Measurements from ENCODE around the gene CA10.
A peak's percentile ranks its signal among the peaks of the same experiment; 100 is the strongest.

CA10 gene

DNA sequence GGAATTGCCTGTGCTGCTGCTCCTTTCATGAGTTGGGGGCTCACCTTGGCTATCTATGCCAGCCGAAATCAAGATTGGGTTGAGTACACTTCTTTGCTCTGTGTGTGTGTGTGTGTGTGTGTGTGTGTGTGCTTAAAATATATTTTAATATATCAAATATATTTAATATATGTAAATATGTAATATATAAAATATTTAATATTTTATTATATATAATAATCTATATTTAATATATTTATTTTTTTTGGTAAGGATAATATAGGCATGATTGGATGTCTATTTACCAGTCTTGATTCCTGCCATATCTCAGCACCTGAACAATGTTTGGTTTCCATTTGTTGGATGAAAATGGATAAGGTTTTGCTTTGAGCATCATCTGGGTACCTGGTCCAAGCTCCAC, 399.3 kb downstream of the CA10 start:
- DNase-seq, result no peak

DNA sequence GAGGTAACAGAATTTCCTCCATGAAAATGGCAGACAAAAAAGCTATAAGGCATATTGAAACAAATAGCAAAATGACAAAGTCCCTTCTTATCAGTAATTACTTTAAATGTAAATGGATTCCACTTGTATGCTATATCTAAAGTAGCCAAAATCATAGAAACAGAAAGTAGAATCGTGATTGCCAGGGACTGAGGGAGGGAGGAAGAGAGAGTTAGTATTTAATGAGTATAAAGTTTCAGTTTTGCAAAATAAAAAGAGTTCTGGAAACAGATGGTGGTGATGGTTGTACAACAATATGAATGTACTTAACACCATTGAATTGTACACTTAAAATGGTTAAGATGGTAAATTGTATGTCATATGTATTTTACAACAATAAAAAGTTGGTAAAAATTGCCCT, 407.4 kb downstream of the CA10 start:
- no peak for DNase-seq

DNA sequence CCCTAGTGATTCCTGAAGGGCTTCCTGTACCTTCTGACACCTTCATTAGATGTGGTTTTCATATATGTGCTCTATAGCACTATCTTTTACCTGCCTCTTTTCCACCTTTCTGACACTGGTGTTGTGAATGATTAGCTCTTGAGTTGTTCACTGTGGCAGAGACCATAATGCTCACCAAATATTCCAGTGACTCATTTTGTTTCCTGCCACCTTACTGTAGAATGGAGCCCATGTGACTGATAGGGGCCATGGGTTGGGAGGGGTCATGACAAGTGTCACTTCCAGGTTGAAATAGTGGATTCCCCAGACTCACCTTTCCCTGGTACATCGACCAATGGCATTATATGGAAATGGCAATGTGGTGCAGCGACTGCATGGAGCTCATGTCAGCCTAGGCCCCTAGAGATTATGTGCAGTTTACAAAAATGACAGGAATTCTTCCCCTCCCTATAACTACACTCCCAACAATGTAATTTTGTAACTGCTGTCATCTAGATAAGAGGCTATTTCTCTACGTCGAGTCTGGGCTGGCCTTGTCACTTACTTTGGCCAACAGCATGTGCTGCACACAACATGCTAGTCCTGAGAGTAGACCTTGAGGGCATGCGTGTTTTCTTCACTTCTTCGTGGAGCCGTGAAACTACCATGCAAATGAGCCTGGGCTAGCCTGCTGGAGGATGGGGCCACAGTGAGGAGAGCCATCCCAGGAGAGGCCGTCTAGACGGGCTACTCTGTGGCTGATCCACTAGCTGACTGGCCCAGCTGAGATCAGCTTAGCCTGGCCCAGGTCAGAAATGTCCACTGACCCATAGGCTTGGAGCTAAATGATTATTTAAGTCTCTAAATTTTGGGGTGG, 409.5 kb downstream of the CA10 start:
- DNase-seq, result no peak

DNA sequence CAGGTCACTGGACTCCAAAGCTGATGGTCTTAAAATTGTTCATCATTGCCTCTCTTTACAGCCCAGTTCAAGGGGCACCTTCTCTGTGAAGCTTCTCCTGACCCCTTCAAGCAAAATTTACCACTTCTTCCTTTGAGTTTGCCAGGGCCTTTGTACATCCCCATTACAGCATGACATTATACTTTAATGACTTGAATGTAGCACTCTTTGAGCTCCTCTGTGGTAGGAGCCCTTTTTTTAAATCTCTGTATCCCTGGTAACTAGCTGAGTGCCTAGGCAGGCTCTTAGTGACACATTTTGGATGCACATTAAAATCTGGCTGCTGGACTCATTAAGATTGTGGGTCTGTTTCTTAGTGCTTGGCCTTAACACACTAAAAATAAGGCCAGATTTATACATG, 412.1 kb downstream of the CA10 start:
- DNase-seq, result no peak

DNA sequence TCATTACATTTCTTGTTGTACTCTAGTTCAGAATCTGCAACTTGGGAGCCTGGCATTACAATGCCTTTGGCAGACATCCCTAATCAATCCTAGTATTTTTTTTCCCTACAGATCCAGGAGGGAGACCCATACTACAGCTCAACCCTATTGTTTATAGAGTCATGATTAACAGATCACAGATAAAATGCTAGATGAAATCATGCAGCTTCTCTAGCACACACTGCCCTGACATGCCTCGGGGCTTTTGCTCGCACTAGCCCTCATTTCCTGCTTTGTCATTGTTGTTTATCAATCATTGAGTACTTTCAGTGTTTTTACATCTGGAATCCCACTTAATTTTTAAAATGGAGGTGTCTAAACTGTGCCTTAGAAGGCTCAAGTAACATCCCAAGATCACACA, 412.5 kb downstream of the CA10 start:
- DNase-seq, result no peak

DNA sequence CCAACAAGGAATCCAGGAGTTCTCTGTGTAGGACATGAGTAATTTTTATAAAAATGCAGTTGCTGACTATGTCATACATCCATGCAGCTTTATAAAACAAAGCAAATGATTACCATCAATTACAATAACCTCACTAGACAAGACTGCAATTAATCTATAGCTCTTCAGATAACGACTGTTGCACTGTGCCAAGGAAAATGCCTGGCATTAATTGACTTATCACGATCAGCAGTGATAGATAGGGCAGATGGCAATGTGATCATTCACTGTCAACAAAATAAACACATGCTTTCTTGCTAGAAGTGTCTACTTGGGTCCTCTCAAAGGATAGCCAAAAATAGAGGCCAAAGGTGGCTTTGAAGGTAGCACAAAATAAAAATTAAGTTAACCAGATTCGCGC, 415.0 kb downstream of the CA10 start:
- no peak for DNase-seq

DNA sequence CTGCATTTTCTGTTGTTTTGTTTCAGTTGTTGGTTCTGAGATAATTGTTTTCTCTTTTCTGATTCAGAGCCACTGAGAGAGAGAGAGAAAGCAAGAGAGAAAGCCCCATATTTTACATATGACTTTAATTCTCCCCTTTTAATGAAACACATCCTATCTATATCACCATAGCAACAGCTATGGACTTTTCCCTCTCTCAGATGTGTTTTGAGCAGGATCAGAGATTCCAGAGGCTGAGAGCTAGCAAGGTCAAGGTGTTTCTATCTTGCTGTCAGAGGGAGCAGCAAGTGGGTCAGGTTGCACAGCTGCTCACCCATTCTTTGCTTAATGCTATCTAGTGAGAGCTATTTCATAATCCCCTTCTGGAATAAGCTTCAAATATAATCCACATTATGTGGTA, 415.9 kb downstream of the CA10 start:
- DNase-seq, result no peak

DNA sequence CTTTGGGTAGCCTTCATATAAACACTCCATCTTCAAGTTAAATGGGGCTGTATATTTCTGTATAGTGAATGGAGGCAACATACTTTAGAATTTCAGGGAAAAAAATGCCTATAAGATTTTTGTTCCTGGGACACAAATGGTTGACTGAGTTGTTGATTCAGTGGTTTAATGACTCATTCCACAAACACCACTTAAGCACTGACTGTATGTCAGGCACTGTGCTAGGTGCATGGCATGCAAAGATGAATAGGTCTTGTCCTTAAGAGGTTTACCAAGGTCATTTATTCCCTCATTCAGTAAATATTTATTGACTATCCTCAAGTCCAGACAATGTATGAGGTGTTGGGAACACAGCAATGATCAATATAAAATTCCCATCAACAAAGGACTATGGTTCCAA, 417.1 kb downstream of the CA10 start:
- DNase-seq, result peak; percentile 33

DNA sequence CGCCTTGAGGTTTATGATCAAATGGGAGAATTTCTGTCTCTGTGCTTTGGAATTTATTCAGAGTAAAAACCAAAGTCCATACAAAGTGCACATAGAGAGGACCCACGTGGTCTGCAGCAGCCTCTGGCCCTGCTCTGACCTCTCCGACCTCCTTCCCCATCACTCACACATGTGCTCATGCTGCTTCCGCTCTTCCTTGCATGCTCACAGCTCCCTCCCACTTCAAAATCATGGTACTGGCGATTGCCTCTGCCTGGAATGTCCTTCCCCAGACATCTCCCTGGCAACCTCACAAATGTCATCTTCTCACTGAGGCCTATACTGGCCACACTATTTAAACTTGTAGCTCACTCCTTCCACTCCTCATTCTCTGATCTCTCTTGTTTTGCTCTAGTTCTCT, 418.0 kb downstream of the CA10 start:
- peak; percentile 81 for DNase-seq

DNA sequence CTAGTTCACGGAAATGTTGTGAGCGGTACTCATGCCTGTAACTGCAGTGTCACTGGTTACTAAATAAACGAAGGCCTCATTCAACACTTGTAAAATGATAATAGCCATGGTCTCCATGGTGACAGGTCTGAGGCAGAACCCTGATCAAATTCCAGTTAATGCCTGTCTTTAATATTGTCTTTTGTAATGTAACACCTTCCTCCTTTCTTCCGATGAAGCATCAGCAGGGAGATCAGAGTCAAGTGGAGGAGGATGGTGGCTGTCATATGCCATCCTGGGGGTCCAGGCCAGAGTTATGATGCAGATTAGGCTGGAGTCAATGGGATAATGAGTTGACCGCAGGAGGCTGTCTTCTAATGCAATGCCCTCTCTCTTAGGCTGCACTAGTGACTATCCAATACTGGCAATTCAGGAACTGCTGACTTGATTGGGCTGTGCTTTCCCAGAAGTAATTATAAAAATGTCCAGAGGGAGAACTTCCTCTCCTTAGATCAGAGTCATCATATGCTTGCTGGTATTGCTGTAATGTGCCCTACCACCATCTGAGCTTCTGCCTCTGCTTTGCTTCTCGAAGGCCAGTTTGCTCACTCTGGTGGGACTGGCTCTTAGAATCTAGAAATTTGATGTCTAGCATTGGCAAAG, 419.1 kb downstream of the CA10 start:
- DNase-seq, result peak; percentile 75

DNA sequence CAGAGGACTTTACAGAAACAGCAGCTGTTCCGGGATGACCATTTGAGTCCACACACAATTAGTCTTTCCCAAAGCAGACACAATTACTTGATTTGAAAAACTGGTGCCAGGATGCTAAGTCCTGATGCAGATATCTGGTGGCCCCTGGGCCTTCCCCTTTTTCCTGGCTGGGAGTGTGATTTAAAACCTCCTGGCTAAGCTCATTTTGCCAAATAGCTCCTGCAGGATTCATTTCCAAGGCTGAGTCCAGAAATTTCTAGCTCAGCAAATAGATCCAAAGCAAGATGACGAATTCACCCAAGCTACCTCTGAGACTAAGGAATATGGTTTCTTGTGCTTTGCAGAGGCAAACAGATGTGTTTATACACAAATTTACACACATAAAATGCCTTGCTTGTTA, 422.2 kb downstream of the CA10 start:
- no peak for DNase-seq

DNA sequence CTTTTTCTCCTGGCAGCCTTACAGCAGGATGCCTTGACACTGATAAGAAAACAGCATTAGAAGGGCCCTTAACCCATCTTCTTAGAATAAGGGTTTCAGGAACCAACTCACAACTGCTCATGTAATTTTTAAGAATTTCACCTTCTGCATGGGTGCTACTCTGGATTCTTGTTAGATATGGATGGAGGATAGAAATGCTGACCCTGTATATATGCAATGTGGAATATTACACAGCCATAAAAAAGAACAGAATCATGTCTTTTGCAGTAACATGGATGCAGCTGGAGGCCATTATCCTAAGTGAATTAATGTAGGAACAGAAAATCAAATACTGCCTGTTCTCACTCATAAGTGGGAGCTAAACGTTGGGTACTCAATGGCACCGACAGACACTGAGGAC, 423.5 kb downstream of the CA10 start:
- DNase-seq, result no peak

DNA sequence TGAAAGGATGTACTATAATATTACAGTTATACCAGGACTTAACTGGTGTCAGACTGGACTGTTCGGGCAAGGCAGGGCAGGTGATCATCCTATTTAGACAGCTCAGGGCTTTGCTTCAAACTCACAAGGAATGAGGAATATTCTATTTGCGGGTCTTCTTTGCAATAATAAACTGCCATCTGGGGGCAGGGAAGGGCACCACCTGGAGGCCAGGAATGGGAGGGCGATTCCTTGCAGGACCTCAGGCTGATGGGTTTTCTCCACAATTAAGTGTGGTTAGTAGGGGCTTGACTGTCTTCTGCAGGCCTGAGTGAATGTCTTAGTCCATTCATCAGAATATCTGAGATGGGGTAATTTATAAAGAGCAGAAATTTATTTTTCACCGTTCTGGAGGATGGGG, 424.1 kb downstream of the CA10 start:
- no peak for DNase-seq

DNA sequence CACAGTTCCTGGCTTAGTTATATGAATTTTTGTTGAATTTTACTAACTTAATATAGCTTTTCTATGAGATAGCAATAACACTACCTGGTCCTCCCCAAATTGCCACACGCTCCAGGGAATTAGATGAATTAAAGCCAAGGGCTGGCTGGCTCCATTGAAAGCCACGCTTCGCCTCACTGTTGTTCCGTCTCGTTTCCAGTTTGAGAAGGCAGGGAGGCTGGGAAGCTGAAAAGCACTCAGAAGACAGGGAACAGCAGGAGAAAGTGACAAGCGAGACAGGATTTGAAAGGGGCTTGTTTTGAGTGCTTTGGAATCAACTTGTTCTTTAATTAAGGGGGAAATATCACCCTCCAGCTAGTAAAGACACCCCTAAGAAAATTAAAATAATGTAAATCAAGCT, 425.3 kb downstream of the CA10 start:
- DNase-seq, result no peak

DNA sequence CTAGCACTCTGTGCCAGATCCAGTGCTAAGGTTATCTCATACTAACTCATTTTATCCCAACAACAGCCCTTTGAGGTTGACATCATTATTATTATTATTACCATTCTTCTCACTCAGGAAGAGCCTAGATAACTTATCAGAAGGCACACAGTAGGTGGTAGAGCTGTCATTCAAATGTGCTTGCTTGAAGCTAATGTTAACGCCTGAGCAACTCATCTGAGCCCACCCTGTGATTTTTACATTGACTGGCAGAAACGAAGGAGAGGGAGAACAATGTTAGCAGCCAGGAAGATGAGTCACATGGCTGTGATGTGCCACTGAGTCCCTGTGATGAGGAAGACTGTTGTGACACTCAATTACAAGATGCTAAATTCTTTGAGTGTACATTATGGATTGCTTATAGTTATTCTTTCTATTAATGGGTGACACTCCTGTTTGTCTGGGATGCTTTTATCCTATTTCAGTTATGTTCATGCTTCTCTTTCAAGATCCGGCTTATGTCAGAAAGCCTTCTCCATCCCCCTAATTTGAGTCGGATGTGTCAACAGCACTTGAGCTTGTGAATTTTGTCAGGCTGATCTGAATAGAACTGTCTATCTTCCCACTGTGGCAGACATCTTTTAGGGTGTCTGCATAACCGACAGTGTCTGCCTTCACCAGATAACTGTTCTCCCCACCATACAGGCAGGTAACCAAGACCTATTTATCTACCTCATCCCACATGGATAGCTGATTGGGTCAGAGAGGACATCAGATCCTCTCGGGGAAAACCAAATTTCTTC, 426.4 kb downstream of the CA10 start:
- no peak for DNase-seq

DNA sequence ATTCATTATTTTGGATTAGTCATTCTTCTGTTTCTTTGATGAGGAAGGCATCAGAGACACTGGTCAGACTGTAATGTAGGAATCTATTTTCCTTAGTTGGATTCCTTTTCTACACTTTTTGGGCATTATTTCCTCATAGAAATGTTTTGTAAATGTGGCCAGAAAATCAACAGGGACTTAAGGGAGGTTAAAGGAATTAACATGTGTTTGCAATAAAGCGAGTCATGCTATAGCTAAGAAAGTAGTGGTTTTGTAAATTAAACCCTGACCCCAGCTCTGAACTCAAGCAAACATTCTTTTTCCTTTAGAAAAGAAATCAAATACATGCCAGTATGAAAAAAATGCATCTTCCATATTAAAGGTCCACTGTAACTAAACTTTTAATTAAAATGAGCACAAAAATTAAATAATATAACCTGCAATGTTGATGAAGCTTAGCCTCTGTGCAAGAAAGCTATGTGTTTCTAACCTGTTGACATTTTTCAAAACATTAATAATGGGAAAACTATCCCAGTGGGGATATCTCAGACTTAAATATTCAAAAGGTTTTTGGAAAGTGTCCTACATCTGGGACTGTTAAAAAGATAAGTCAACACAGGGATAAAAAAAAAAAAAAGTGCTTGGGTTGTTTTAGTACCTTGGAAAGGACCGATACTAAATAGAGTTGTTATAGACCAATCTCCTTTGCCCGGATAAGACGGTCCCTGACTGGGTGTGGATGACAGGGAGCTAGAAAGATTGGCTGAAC, 428.0 kb downstream of the CA10 start:
- no peak for DNase-seq

DNA sequence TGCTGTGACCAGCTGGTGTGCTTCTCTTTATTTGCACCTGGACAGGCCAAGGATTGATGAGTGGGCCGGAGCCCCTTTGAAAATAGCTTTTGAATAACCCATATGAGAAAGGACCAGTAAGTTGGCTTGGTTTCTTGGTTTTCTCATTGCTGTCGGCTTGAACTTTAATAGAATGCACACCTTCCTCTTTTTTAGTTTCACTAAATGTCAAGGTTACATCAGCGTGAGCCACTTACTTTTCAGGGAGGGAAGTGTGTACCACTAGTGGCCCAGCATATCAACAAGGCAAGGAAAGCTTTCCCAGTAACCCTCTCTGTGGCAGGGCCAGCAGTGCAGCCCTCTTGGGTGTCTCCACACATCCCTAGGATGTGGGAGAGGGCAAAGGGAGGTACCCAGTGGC, 433.3 kb downstream of the CA10 start:
- DNase-seq, result no peak

DNA sequence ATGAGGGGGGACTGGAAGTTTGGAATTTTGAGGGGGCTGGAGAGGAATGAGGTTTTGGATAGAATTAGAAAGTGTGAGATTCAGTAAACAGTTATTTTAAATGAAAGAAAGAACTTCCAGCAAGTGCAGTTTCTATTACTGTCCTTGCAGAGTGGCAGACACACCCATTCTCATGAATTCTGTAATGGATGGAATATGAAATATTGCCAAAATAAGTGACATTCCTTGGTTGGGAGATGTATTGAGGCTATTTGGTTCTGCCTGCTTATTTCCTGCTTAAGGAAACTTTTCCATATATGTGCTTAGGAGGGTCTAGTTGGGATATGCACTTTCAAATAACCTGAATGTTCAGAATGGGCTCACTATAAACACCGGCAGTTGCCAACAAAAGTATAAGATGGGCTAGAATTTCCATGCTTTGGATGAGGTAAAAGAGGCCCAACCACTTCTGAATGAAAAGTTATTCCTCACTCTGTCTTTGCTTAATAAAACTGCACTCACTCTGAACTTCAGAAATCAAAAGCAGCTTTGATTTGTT, 434.4 kb downstream of the CA10 start:
- no peak for DNase-seq

DNA sequence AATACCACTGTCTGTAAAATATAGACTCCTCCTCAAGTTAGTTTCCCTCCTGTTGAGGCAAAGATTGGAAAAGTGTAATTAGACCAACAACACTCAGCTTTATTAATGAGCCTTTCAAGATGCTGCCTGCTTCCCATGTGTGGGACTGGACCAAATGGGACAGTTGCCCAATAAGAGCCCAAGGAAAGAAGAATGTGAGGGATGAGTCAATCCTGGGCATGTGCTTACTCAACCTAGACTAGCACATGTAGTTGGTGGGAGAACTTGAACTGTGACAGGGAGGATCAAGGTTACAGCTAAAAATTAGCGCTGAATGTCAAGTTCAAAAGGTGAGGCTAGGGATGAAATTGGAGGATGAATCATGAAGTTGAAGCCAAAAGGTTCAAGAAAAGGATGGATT, 435.5 kb downstream of the CA10 start:
- no peak for DNase-seq

DNA sequence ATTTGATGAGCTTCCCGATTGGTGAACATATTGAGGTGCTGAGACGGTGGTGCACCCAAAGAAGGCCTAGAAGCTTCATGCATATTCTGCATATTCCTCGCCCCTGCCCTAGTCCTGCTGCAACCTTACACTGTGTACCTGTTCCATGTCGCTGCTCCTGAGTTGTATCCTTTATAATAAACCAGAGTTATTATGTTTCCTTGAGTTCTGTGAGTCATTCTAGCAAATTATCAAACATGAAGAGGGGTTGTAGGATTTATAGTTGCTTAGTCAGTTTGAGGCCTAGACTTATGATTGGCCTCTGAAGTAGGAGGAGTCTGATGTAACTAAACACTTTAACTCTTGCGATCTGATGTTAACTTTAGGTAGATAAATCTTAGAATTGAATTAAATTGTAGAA, 436.8 kb downstream of the CA10 start:
- DNase-seq, result no peak

DNA sequence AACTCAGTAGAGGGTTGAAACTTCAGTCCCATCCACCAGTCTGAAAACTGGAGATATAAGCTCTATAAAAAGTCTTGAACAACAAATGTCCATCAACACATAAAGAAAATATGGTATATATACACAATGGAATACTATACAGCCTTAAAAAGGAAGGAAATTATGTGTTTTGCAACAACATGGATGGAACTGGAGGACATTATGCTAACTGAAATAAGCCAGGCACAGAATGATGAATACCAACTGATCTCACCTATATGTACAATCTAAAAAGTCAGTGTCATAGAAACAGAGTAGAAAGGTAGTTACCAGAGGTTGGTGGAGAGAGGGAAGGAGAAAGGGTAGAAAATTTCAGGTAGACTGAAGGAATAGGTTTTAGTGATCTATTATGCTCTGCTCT, 438.1 kb downstream of the CA10 start:
- no peak for DNase-seq

DNA sequence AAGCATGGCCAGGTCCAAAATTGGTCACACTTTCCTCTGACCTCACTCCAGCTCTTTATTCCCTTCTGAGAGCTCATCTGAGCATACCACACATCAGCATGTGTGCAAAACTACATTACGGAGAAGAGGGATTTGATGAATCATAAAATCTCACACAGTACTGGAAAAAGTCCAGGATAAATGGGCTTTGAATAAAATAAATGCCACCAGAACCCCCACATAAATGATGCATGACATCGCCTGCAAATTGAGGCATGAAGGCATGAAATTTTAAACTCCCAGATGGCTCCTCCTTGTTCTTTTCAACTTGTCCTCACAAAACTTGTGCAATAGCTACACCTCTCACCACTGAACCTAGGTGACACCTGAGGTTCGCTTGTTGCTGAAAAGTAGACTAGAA, 439.5 kb downstream of the CA10 start:
- no peak for DNase-seq

DNA sequence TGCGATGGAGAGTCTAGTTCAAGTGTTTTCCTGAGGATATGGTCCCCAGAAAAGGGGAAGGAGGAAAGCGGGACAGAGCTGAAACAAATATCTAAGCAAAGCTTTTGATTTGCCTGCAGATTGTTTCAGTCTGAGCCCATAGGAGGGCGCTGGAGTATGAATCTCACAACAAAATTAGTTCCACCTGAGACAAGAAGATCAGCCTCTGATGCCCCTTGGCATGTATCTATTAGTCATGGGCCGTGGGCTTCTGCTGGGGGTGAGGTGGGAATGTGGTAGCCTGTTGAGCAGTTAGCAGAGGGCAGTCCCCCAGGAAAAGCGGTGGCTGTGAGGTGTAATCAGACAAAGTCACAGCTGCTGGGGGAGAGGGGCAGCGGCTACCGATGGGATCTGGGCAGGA, 446.9 kb downstream of the CA10 start:
- no peak for DNase-seq
